BLaER1 (cell line): ENCODE measurements around the gene FOXK1.
"Not testable (repeated sequence)": the region's sequence is repeated elsewhere in the genome, so short reads cannot be mapped to it uniquely, and the experiment has no call there.

Source experiments
- H3K27ac ChIP-seq: shearing (Covaris generic); formaldehyde crosslinking; 2 replicates; pipeline ENCODE4 v1.8.1; 2022
- H3K27me3 ChIP-seq: shearing (Covaris generic); formaldehyde crosslinking; 2 replicates; pipeline ENCODE4 v1.8.1; 2022
- H3K36me3 ChIP-seq: shearing (Covaris generic); formaldehyde crosslinking; 2 replicates; pipeline ENCODE4 v1.8.1; 2022
- H3K4me1 ChIP-seq: shearing (Covaris generic); formaldehyde crosslinking; 2 replicates; pipeline ENCODE4 v1.8.1; 2022
- H3K4me2 ChIP-seq: shearing (Covaris generic); formaldehyde crosslinking; 2 replicates; pipeline ENCODE4 v1.8.1; 2022
- H3K4me3 ChIP-seq: shearing (Covaris generic); formaldehyde crosslinking; 2 replicates; pipeline ENCODE4 v1.8.1; 2022
- H3K9ac ChIP-seq: shearing (Covaris generic); formaldehyde crosslinking; 2 replicates; pipeline ENCODE4 v1.8.1; 2022
- H3K9me3 ChIP-seq: shearing (Covaris generic); formaldehyde crosslinking; 2 replicates; pipeline ENCODE4 v1.8.1; 2022
- H4K20me1 ChIP-seq: shearing (Covaris generic); formaldehyde crosslinking; 2 replicates; pipeline ENCODE4 v1.8.1; 2022
- Cebpa-rat ChIP-seq: shearing (Covaris generic); IDR thresholded peaks from 2 replicates; pipeline ENCODE4 v1.8.1; 2022

The FOXK1 gene

GRCh38 chr7:4788627-4789189, 106.6 kb downstream of the FOXK1 start:
- Histone ChIP-seq H3K4me2 (no peak overlapping the region), H4K20me1 (peaks cover 46% of the 10 kb centered on the region), H3K36me3 (peaks cover 83% of the 10 kb centered on the region), H3K9me3 (no peaks in the 10 kb centered on the region), H3K27ac (no peak overlapping the region), H3K9ac (no peak overlapping the region), H3K4me3 (no peak overlapping the region), H3K4me1 (peaks cover 28% of the 10 kb centered on the region), H3K27me3 (no peaks in the 10 kb centered on the region)
- TF ChIP-seq Cebpa-rat: no peak

GRCh38 chr7:4789194-4790077, 107.3 kb downstream of the FOXK1 start:
- H3K27me3 ChIP-seq: no peaks in the 10 kb centered on the region
- no peak overlapping the region for H3K4me3 ChIP-seq
- no peak overlapping the region for H3K9ac ChIP-seq
- TF ChIP-seq Cebpa-rat: no peak
- H3K36me3 ChIP-seq: peaks cover 83% of the 10 kb centered on the region
- peaks cover 45% of the 10 kb centered on the region for H4K20me1 ChIP-seq
- no peak overlapping the region for H3K4me2 ChIP-seq
- H3K9me3 ChIP-seq: no peaks in the 10 kb centered on the region
- H3K4me1 ChIP-seq: peaks cover 35% of the 10 kb centered on the region
- H3K27ac ChIP-seq: no peak overlapping the region

- Histone ChIP-seq H3K4me1 (peaks cover 42% of the 10 kb centered on the region), H4K20me1 (peaks cover 39% of the 10 kb centered on the region), H3K4me2 (no peak overlapping the region), H3K9me3 (no peaks in the 10 kb centered on the region), H3K27ac (no peak overlapping the region), H3K36me3 (peaks cover 83% of the 10 kb centered on the region), H3K27me3 (no peaks in the 10 kb centered on the region), H3K9ac (no peak overlapping the region), H3K4me3 (no peak overlapping the region)
- TF ChIP-seq Cebpa-rat: no peak
Measured at GRCh38 chr7:4790078-4790465, 108.0 kb downstream of the FOXK1 start.

DNA sequence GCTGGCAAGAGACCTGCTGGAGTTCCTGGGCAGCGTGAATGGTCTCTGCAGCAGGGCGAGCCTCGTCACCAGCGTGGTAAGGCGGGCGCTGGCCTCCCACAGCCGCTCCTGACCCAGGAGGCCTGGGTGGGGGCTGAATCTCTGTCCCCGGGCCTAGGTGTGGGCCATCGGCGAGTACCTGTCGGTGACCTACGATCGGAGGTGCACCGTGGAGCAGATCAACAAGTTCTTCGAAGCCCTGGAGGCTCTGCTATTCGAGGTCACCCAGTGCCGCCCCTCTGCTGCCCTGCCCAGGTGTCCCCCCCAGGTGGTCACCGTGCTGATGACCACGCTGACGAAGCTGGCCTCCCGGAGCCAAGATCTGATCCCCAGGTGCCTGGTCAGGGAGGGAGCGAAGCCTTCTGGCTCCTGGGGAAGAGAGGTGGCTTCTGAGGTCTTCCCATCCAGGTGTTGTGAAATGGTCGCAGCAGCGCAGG, 108.5 kb downstream of the FOXK1 start:
- peaks cover 35% of the 10 kb centered on the region for H4K20me1 ChIP-seq
- H3K36me3 ChIP-seq: peaks cover 81% of the 10 kb centered on the region
- no peak overlapping the region for H3K4me2 ChIP-seq
- peaks cover 46% of the 10 kb centered on the region for H3K4me1 ChIP-seq
- no peaks in the 10 kb centered on the region for H3K27me3 ChIP-seq
- H3K4me3 ChIP-seq: no peak overlapping the region
- H3K27ac ChIP-seq: no peak overlapping the region
- no peak for TF ChIP-seq Cebpa-rat
- H3K9ac ChIP-seq: peak overlapping the region; percentile 55
- H3K9me3 ChIP-seq: no peaks in the 10 kb centered on the region

DNA sequence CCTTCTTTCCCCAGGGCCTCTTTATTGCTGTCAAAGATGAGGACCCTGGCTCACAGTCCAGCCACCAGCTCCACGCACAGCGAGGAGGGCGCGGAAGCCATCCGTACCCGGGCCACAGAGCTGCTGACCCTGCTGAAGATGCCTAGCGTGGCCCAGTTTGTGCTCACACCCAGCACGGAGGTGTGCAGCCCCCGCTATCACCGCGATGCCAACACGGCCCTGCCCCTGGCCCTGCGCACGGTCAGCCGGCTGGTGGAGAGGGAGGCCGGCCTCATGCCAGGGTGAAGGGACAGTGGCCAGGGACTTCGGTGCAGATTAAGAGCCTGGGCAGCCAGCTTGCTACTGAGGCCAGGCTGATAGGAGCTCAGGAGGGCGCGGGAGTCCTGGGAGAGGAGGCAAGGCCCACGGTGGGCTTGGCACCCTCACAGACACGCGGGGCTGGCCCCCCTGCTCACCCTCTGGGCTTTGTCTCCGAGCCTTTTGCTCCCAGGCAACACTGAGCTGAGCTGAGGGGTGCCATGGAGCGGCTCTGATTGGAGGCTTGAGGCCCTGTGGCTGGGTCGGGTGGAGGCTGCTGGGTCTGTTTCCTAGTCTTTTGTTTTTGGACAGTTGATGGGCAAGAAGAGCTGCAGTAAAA, 109.1 kb downstream of the FOXK1 start:
- Histone ChIP-seq H3K4me3 (peak overlapping the region; percentile 69), H3K9ac (peak overlapping the region; percentile 55), H3K27ac (peak overlapping the region; percentile 42), H3K9me3 (no peaks in the 10 kb centered on the region), H3K4me1 (peaks cover 49% of the 10 kb centered on the region), H3K36me3 (peaks cover 76% of the 10 kb centered on the region), H3K27me3 (no peaks in the 10 kb centered on the region), H4K20me1 (peaks cover 31% of the 10 kb centered on the region), H3K4me2 (peak overlapping the region; percentile 92)
- TF ChIP-seq Cebpa-rat: no peak

DNA sequence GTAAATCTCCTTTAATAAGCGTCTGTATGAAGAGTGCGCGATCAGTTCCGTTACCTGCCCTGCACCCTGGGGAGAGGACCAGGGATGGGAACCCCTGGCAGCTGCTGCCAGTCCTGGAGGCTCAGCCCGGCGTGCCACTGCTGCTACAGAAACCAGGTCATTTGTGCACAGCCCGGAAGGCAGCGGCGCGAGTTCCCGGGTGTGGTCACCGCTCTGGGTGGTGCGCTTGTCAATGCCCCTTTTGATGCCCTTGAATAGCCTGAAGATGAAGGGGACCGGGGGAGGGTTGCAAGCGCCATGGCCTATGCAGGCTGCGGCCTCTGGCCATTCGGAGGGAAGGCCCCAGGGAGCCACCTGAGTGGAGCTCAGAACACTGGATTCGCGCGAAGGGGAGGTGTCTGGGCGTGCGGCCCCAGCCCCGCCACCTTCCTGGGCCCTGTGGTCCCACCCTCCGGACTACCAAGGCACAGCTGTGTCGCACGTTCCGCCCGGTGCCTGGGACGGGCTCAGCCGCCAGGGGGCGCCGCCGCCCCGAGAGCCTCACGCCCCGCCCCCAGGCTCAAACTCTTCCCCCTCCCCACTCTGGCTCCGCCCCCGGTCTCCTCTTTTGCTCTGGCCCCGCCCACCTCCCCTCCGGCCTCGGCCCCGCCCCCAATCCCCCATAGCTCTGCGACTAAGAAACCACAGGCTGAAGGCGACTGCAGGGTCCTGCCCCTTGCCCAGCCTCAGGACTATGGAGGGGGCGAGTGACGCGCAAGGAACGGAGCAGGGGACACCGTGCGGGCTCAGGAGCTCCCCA, 109.8 kb downstream of the FOXK1 start:
- Histone ChIP-seq H3K27me3 (no peaks in the 10 kb centered on the region), H3K4me1 (peaks cover 56% of the 10 kb centered on the region), H3K4me2 (peak overlapping the region; percentile 99), H3K27ac (peak overlapping the region; percentile 87), H3K9me3 (no peaks in the 10 kb centered on the region), H4K20me1 (peaks cover 28% of the 10 kb centered on the region), H3K36me3 (peaks cover 76% of the 10 kb centered on the region), H3K4me3 (peak overlapping the region; percentile 69), H3K9ac (peak overlapping the region; percentile 81)
- no peak for TF ChIP-seq Cebpa-rat

DNA sequence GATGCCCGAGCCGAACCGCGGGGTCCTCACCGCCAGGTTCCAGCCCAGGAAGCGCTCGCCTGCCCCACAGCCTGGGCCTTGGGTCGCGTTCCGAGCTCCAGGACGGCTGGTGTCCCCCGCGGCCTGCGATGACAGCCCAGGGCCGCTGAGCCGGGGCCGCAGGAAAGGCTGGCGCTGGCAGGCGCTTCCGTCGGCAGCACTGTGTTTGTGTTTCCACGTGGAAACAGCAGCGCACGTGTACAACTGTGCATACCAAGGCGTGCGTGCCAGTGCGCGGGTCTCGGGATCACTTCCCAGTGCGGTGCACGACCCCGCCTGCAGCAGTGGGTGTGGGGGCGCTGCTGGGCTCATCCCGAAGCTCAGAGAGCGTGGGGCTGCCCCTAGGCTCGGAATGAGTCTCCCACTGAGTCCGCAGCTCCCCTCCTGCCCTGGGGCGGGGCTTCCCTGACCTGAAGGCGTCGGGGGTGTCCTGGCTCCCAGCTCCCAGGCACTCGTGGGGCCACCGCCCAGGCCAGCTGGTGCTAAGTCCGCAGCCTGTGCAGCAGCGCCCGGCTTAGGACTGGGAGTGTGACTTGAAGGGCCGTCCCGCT, 110.5 kb downstream of the FOXK1 start:
- peaks cover 63% of the 10 kb centered on the region for H3K4me1 ChIP-seq
- peaks cover 28% of the 10 kb centered on the region for H4K20me1 ChIP-seq
- H3K4me3 ChIP-seq: peak overlapping the region; percentile 69
- no peaks in the 10 kb centered on the region for H3K9me3 ChIP-seq
- peaks cover 73% of the 10 kb centered on the region for H3K36me3 ChIP-seq
- peak overlapping the region; percentile 81 for H3K9ac ChIP-seq
- peak overlapping the region; percentile 99 for H3K4me2 ChIP-seq
- peak overlapping the region; percentile 87 for H3K27ac ChIP-seq
- no peak for TF ChIP-seq Cebpa-rat
- H3K27me3 ChIP-seq: no peaks in the 10 kb centered on the region

DNA sequence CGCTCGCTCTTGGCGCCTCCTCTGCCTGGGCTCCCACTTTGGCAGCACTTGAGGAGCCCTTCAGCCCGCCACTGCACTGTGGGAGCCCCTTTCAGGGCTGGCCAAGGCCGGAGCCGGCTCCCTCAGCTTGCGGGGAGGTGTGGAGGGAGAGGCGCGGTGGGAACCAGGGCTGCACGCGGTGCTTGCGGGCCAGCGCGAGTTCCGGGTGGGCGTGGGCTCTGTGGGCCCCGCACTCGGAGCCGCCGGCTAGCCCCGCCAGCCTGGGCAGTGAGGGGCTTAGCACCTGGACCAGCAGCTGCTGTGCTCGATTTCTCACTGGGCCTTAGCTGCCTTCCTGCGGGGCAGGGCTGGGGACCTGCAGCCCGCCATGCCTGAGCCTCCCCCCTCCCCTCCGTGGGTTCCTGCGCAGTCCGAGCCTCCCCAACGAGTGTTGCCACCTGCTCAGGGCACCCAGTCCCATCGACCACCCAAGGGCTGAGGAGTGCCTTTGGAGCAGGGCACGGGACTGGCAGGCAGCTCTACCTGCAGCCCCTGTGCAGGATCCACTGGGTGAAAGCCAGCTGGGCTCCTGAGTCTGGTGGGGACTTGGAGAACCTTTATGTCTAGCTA, 111.4 kb downstream of the FOXK1 start:
- peak overlapping the region; percentile 99 for H3K4me2 ChIP-seq
- not testable (repeated sequence) for H3K9me3 ChIP-seq, H3K9ac ChIP-seq, H3K4me3 ChIP-seq, H3K27me3 ChIP-seq
- peaks cover 65% of the 10 kb centered on the region for H3K36me3 ChIP-seq
- H3K4me1 ChIP-seq: peaks cover 70% of the 10 kb centered on the region
- peak overlapping the region; percentile 87 for H3K27ac ChIP-seq
- H4K20me1 ChIP-seq: peaks cover 23% of the 10 kb centered on the region

- Histone ChIP-seq H4K20me1 (peaks cover 19% of the 10 kb centered on the region), H3K36me3 (peaks cover 64% of the 10 kb centered on the region), H3K4me2 (peak overlapping the region; percentile 12; the same call in 1 of the 2 replicates), H3K4me1 (peaks cover 77% of the 10 kb centered on the region)
- not testable (repeated sequence) for H3K4me3 ChIP-seq, H3K9ac ChIP-seq, H3K9me3 ChIP-seq, H3K27ac ChIP-seq, H3K27me3 ChIP-seq
Measured at GRCh38 chr7:4794171-4794570, 112.1 kb downstream of the FOXK1 start.
